ENCODE measurements around the gene HCN4. TPM values are rescaled to one million over a fixed set of nuclear protein-coding genes. Genes with fewer than 3 reads are reported as not detected.
"Not testable (repeated sequence)": the region's sequence is repeated elsewhere in the genome, so short reads cannot be mapped to it uniquely, and the experiment has no call there.

The HCN4 gene
- not detected for total RNA-seq
- not detected for polyA plus RNA-seq
- long read RNA-seq, donor 1: 0 reads
- long read RNA-seq, donor 2: 0 reads

GRCh38 chr15:73368301-73369136, at the start of gene HCN4:
HCN4 (minus strand) TSS chr15:73368958; CDS start chr15:73368270, 688 bp downstream.
- intact Hi-C loops (cut with DNase I; ENCODE audit: low total_unique reads): no loop called here
- no peak for TF ChIP-seq POLR2AphosphoS5 (IDR thresholded peaks at IDR 0.05)
- no peak for TF ChIP-seq CTCF (IDR thresholded peaks at IDR 0.05 in 8 of 11, conservative IDR thresholded peaks at IDR 0.05 in 3 of 11)
- no peak for TF ChIP-seq POLR2A (IDR thresholded peaks at IDR 0.05)
- Histone ChIP-seq H3K27ac (no peak within 1 kb of the TSS), H3K4me1 (peaks cover 0 to 26% (median 14%) of the 10 kb centered on the region in 6 donors), H3K9me3 (no peaks in the 10 kb centered on the region), H3K27me3 (replicated peaks in 1 of 7) (peaks cover 0 to 85% (median 58%) of the 10 kb centered on the region in 7 donors), H3K36me3 (no peaks in the 10 kb centered on the region), H3K4me3 (peak within 1 kb of the TSS in 6 of 8 donors; percentile 4 to 42 (median 13))
- WGBS, 5 donors: 1 to 2% (median 2%) methylated on average over 41 to 109 of the region's 109 CpGs
- no peak for DNase-seq

- intact Hi-C loops (cut with DNase I; ENCODE audit: low total_unique reads): no loop called here
Measured at GRCh38 chr15:73414876-73415275, 46.1 kb upstream of the HCN4 start.

GRCh38 chr15:73403171-73403570, 34.4 kb upstream of the HCN4 start:
- Histone ChIP-seq H3K27me3 (replicated peaks in 1 of 7) (peaks cover 0 to 16% (median 0%) of the 10 kb centered on the region in 7 donors), H3K9me3 (no peaks in the 10 kb centered on the region), H3K4me1 (no peaks in the 10 kb centered on the region), H3K4me3 (no peak overlapping the region), H3K27ac (no peak overlapping the region), H3K36me3 (no peaks in the 10 kb centered on the region)
- intact Hi-C loops (cut with DNase I; ENCODE audit: low total_unique reads): no loop called here
- TF ChIP-seq CTCF (IDR thresholded peaks at IDR 0.05 in 8 of 11, conservative IDR thresholded peaks at IDR 0.05 in 3 of 11) (no peak), POLR2A (IDR thresholded peaks at IDR 0.05) (no peak), POLR2AphosphoS5 (IDR thresholded peaks at IDR 0.05) (no peak)
- DNase-seq: no peak

More at GRCh38 chr15:73414876-73415275, 46.1 kb upstream of the HCN4 start:
- H3K27me3 ChIP-seq (replicated peaks in 1 of 7): peaks cover 0 to 18% (median 0%) of the 10 kb centered on the region in 7 donors
- TF ChIP-seq POLR2A (IDR thresholded peaks at IDR 0.05) (no peak), POLR2AphosphoS5 (IDR thresholded peaks at IDR 0.05) (no peak), CTCF (IDR thresholded peaks at IDR 0.05 in 8 of 11, conservative IDR thresholded peaks at IDR 0.05 in 3 of 11) (no peak)
- H3K4me3 ChIP-seq: no peak overlapping the region
- no peak for DNase-seq
- 73 to 89% (median 76%) methylated on average over 3 of the region's 3 CpGs for WGBS, 5 donors
- no peaks in the 10 kb centered on the region for H3K4me1 ChIP-seq
- no peaks in the 10 kb centered on the region for H3K9me3 ChIP-seq
- no peak overlapping the region for H3K27ac ChIP-seq
- H3K36me3 ChIP-seq: no peaks in the 10 kb centered on the region

GRCh38 chr15:73400222-73400621, 31.5 kb upstream of the HCN4 start:
- H3K27ac ChIP-seq; intact Hi-C loops (cut with DNase I; ENCODE audit: low total_unique reads); H3K4me1 ChIP-seq; H3K36me3 ChIP-seq; H3K4me3 ChIP-seq; DNase-seq; H3K9me3 ChIP-seq: not testable (repeated sequence)
- 50 to 66% (median 64%) methylated on average over 6 of the region's 6 CpGs for WGBS, 5 donors
- peaks cover 0 to 12% (median 0%) of the 10 kb centered on the region in 7 donors for H3K27me3 ChIP-seq (replicated peaks in 1 of 7)

Measured in spleen (tissue), 13 donors.